ENCODE results near the gene TMSB10. TPM values are rescaled to one million over a fixed set of nuclear protein-coding genes. Genes with fewer than 3 reads are reported as not detected.

Gene TMSB10
- total and polyA plus RNA-seq, 2 of the 13 experiments (the other 11 are each of a cell fraction or from before 2014, with no cell fraction given), result 665 to 708 TPM

GRCh38 chr2:84946204-84947009, 41.0 kb downstream of the TMSB10 start (continued):
- TF ChIP-seq, protein P1, sequence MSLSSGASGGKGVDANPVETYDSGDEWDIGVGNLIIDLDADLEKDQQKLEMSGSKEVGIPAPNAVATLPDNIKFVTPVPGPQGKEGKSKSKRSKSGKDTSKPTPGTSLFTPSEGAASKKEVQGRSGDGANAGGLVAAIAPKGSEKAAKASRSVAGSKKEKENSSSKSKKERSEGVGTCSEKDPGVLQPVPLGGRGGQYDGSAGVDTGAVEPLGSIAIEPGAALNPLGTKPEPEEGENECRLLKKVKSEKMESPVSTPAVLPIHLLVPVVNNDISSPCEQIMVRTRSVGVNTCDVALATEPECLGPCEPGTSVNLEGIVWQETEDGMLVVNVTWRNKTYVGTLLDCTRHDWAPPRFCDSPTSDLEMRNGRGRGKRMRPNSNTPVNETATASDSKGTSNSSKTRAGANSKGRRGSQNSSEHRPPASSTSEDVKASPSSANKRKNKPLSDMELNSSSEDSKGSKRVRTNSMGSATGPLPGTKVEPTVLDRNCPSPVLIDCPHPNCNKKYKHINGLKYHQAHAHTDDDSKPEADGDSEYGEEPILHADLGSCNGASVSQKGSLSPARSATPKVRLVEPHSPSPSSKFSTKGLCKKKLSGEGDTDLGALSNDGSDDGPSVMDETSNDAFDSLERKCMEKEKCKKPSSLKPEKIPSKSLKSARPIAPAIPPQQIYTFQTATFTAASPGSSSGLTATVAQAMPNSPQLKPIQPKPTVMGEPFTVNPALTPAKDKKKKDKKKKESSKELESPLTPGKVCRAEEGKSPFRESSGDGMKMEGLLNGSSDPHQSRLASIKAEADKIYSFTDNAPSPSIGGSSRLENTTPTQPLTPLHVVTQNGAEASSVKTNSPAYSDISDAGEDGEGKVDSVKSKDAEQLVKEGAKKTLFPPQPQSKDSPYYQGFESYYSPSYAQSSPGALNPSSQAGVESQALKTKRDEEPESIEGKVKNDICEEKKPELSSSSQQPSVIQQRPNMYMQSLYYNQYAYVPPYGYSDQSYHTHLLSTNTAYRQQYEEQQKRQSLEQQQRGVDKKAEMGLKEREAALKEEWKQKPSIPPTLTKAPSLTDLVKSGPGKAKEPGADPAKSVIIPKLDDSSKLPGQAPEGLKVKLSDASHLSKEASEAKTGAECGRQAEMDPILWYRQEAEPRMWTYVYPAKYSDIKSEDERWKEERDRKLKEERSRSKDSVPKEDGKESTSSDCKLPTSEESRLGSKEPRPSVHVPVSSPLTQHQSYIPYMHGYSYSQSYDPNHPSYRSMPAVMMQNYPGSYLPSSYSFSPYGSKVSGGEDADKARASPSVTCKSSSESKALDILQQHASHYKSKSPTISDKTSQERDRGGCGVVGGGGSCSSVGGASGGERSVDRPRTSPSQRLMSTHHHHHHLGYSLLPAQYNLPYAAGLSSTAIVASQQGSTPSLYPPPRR (CRISPR knock-in tag; IDR thresholded peaks at IDR 0.05; ENCODE audit: borderline replicate concordance), result peak; percentile 82
- TF ChIP-seq CAMTA2 (CRISPR knock-in tag; IDR thresholded peaks at IDR 0.05; ENCODE audit: borderline replicate concordance) (no peak), ZNF136 (CRISPR knock-in tag; IDR thresholded peaks at IDR 0.05; ENCODE audit: low read depth) (no peak; the same call in none of the 2 replicates), ZBTB14 (CRISPR knock-in tag; IDR thresholded peaks at IDR 0.05) (no peak), ZNF260 (CRISPR knock-in tag; IDR thresholded peaks at IDR 0.05; ENCODE audit: borderline replicate concordance, low read depth) (0 out of 2 replicates have a peak, but pooled peaks have one; percentile 38), NR2F2 (IDR thresholded peaks at IDR 0.05; ENCODE audit: borderline replicate concordance, low read depth) (peak; percentile 18; the same call in 1 of the 2 replicates), HNRNPH1 (optimal IDR thresholded peaks at IDR 0.05; ENCODE audit: low read depth, low read length) (no peak), POLR2AphosphoS2 (IDR thresholded peaks at IDR 0.05; ENCODE audit: low read depth, low read length) (no peak), ZNF770 (CRISPR knock-in tag; IDR thresholded peaks at IDR 0.05) (no peak), MAF1 (CRISPR knock-in tag; IDR thresholded peaks at IDR 0.05; ENCODE audit: borderline replicate concordance) (no peak), GABPA (IDR thresholded peaks at IDR 0.05; ENCODE audit: low read depth, low read length) (no peak), GABPA (CRISPR knock-in tag; IDR thresholded peaks at IDR 0.05; ENCODE audit: low read depth) (peak; percentile 74), ONECUT2 (CRISPR knock-in tag; IDR thresholded peaks at IDR 0.05) (no peak)
- TF ChIP-seq, protein P2, sequence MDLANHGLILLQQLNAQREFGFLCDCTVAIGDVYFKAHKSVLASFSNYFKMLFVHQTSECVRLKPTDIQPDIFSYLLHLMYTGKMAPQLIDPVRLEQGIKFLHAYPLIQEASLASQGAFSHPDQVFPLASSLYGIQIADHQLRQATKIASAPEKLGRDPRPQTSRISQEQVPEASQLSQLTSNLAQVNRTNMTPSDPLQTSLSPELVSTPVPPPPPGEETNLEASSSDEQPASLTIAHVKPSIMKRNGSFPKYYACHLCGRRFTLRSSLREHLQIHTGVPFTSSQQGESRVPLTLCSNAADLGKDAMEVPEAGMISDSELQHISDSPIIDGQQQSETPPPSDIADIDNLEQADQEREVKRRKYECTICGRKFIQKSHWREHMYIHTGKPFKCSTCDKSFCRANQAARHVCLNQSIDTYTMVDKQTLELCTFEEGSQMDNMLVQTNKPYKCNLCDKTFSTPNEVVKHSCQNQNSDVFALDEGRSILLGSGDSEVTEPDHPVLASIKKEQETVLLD (CRISPR knock-in tag; IDR thresholded peaks at IDR 0.05; ENCODE audit: low read depth), result no peak
- TF ChIP-seq, protein P3, sequence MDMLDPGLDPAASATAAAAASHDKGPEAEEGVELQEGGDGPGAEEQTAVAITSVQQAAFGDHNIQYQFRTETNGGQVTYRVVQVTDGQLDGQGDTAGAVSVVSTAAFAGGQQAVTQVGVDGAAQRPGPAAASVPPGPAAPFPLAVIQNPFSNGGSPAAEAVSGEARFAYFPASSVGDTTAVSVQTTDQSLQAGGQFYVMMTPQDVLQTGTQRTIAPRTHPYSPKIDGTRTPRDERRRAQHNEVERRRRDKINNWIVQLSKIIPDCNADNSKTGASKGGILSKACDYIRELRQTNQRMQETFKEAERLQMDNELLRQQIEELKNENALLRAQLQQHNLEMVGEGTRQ (IDR thresholded peaks at IDR 0.05; ENCODE audit: low read depth, low read length), result no peak
- TF ChIP-seq, protein P3 (CRISPR knock-in tag; IDR thresholded peaks at IDR 0.05; ENCODE audit: borderline replicate concordance), result no peak

Measured in HepG2 (cell line).